ENCODE results near the gene ZFPM1. TPM values are rescaled to one million over a fixed set of nuclear protein-coding genes. Genes with fewer than 3 reads are reported as not detected.

The ZFPM1 gene
- total RNA-seq, 2 experiments from 2014 or later: 15.1 to 21.0 TPM

GRCh38 chr16:88423448-88423850, 29.6 kb upstream of the ZFPM1 start:
- CTCF ChIA-PET: no interaction called here
- Mint-ChIP-seq H3K9me3 (ENCODE audit: low read depth) (no peaks in the 10 kb centered on the region), H3K36me3 (no peaks in the 10 kb centered on the region), H3K4me1 (no peaks in the 10 kb centered on the region), H3K27ac (no peak overlapping the region), H3K27me3 (peaks cover 11% of the 10 kb centered on the region), H3K4me3 (no peak overlapping the region)
- ATAC-seq (no peak), DNase-seq (no peak)

- CTCF ChIA-PET: no interaction called here
- Mint-ChIP-seq H3K9me3 (ENCODE audit: low read depth) (no peaks in the 10 kb centered on the region), H3K27ac (no peak overlapping the region), H3K27me3 (peaks cover 11% of the 10 kb centered on the region), H3K36me3 (no peaks in the 10 kb centered on the region), H3K4me1 (peaks cover under 1% of the 10 kb centered on the region), H3K4me3 (no peak overlapping the region)
- ATAC-seq: no peak
- no peak for DNase-seq
These were observed 28.4 kb upstream of the ZFPM1 start for GRCh38 chr16:88424587-88425235.

- Mint-ChIP-seq H3K27ac (no peak overlapping the region), H3K4me3 (no peak overlapping the region), H3K9me3 (ENCODE audit: low read depth) (no peaks in the 10 kb centered on the region), H3K4me1 (peaks cover 4% of the 10 kb centered on the region), H3K36me3 (no peaks in the 10 kb centered on the region), H3K27me3 (peaks cover 11% of the 10 kb centered on the region)
- CTCF ChIA-PET: interaction anchor here (2.4 kb wide), 1 partner anchor 12 kb away, joined by 10 read pairs; no protein-coding TSS in a partner anchor
- ATAC-seq: no peak
- DNase-seq: no peak
These were observed 27.1 kb upstream of the ZFPM1 start for GRCh38 chr16:88426018-88426417.

GRCh38 chr16:88427376-88427775, 25.7 kb upstream of the ZFPM1 start:
- no peaks in the 10 kb centered on the region for H3K9me3 Mint-ChIP-seq (ENCODE audit: low read depth)
- peaks cover 7% of the 10 kb centered on the region for H3K4me1 Mint-ChIP-seq
- DNase-seq: no peak
- ATAC-seq: no peak
- no peaks in the 10 kb centered on the region for H3K36me3 Mint-ChIP-seq
- no peak overlapping the region for H3K4me3 Mint-ChIP-seq
- H3K27ac Mint-ChIP-seq: no peak overlapping the region
- CTCF ChIA-PET: interaction anchor here (0.7 to 2.4 kb wide), 2 partner anchors 10 to 28 kb away, joined by 3 to 10 read pairs; no protein-coding TSS in a partner anchor
- peaks cover 19% of the 10 kb centered on the region for H3K27me3 Mint-ChIP-seq

GRCh38 chr16:88428156-88428555, 24.9 kb upstream of the ZFPM1 start:
- peaks cover 19% of the 10 kb centered on the region for H3K27me3 Mint-ChIP-seq
- no peak overlapping the region for H3K27ac Mint-ChIP-seq
- no peaks in the 10 kb centered on the region for H3K9me3 Mint-ChIP-seq (ENCODE audit: low read depth)
- DNase-seq: no peak
- CTCF ChIA-PET: interaction anchor here (0.7 to 2.4 kb wide), 2 partner anchors 9 to 27 kb away, joined by 3 to 10 read pairs; no protein-coding TSS in a partner anchor
- ATAC-seq: no peak
- no peak overlapping the region for H3K4me3 Mint-ChIP-seq
- peaks cover 7% of the 10 kb centered on the region for H3K4me1 Mint-ChIP-seq
- no peaks in the 10 kb centered on the region for H3K36me3 Mint-ChIP-seq

GRCh38 chr16:88428616-88429386, 24.3 kb upstream of the ZFPM1 start:
- peaks cover 7% of the 10 kb centered on the region for H3K4me1 Mint-ChIP-seq

GRCh38 chr16:88429387-88430184, 23.5 kb upstream of the ZFPM1 start:
- CTCF ChIA-PET: interaction anchor here (1.1 to 1.3 kb wide), 3 partner anchors 9 to 131 kb away, joined by 3 to 4 read pairs (median 3); no protein-coding TSS in a partner anchor
- DNase-seq: no peak
- no peak for ATAC-seq
- Mint-ChIP-seq H3K9me3 (ENCODE audit: low read depth) (no peaks in the 10 kb centered on the region), H3K36me3 (no peaks in the 10 kb centered on the region), H3K4me3 (peak overlapping the region; percentile 52), H3K27me3 (peaks cover 15% of the 10 kb centered on the region), H3K4me1 (peaks cover 7% of the 10 kb centered on the region), H3K27ac (no peak overlapping the region)

More at GRCh38 chr16:88428616-88429386, 24.3 kb upstream of the ZFPM1 start:
- no peak for ATAC-seq
- Mint-ChIP-seq H3K27me3 (peaks cover 19% of the 10 kb centered on the region), H3K36me3 (no peaks in the 10 kb centered on the region), H3K9me3 (ENCODE audit: low read depth) (no peaks in the 10 kb centered on the region), H3K27ac (no peak overlapping the region), H3K4me3 (no peak overlapping the region)
- DNase-seq: no peak
- CTCF ChIA-PET: no interaction called here

- Mint-ChIP-seq H3K9me3 (ENCODE audit: low read depth) (no peaks in the 10 kb centered on the region), H3K4me3 (peak overlapping the region; percentile 52), H3K4me1 (peaks cover 7% of the 10 kb centered on the region), H3K36me3 (no peaks in the 10 kb centered on the region), H3K27ac (no peak overlapping the region), H3K27me3 (peaks cover 11% of the 10 kb centered on the region)
- DNase-seq (no peak), ATAC-seq (peak; percentile 45)
- CTCF ChIA-PET: interaction anchor here (0.8 to 1.3 kb wide), 5 partner anchors 9 to 474 kb away, joined by 3 to 4 read pairs (median 3); no protein-coding TSS in a partner anchor
These were observed 22.9 kb upstream of the ZFPM1 start for GRCh38 chr16:88430185-88430523.

GRCh38 chr16:88430524-88431446, 22.3 kb upstream of the ZFPM1 start:
- Mint-ChIP-seq H3K9me3 (ENCODE audit: low read depth) (no peaks in the 10 kb centered on the region), H3K27me3 (peaks cover 8% of the 10 kb centered on the region), H3K27ac (no peak overlapping the region), H3K4me3 (peak overlapping the region; percentile 52), H3K4me1 (peaks cover 7% of the 10 kb centered on the region), H3K36me3 (no peaks in the 10 kb centered on the region)
- DNase-seq (peak; percentile 49), ATAC-seq (peak; percentile 71)
- CTCF ChIA-PET: interaction anchor here (0.6 to 1.3 kb wide), 6 partner anchors 8 to 475 kb away, joined by 3 to 5 read pairs (median 3); no protein-coding TSS in a partner anchor

GRCh38 chr16:88431651-88432050, 21.4 kb upstream of the ZFPM1 start:
- peaks cover 8% of the 10 kb centered on the region for H3K27me3 Mint-ChIP-seq
- CTCF ChIA-PET: no interaction called here
- peaks cover 7% of the 10 kb centered on the region for H3K4me1 Mint-ChIP-seq
- H3K27ac Mint-ChIP-seq: no peak overlapping the region
- DNase-seq (no peak), ATAC-seq (no peak)
- no peak overlapping the region for H3K4me3 Mint-ChIP-seq
- no peaks in the 10 kb centered on the region for H3K36me3 Mint-ChIP-seq
- H3K9me3 Mint-ChIP-seq (ENCODE audit: low read depth): no peaks in the 10 kb centered on the region

- ATAC-seq (no peak), DNase-seq (no peak)
- no peaks in the 10 kb centered on the region for H3K9me3 Mint-ChIP-seq (ENCODE audit: low read depth)
- H3K4me3 Mint-ChIP-seq: no peak overlapping the region
- no peaks in the 10 kb centered on the region for H3K36me3 Mint-ChIP-seq
- H3K27ac Mint-ChIP-seq: no peak overlapping the region
- peaks cover 8% of the 10 kb centered on the region for H3K27me3 Mint-ChIP-seq
- CTCF ChIA-PET: no interaction called here
- peaks cover 7% of the 10 kb centered on the region for H3K4me1 Mint-ChIP-seq
These were observed 20.9 kb upstream of the ZFPM1 start for GRCh38 chr16:88432174-88432573.

GRCh38 chr16:88432753-88433152, 20.3 kb upstream of the ZFPM1 start:
- CTCF ChIA-PET: no interaction called here
- Mint-ChIP-seq H3K4me1 (peaks cover 7% of the 10 kb centered on the region), H3K27ac (no peak overlapping the region), H3K27me3 (peaks cover 8% of the 10 kb centered on the region), H3K9me3 (ENCODE audit: low read depth) (no peaks in the 10 kb centered on the region), H3K36me3 (no peaks in the 10 kb centered on the region), H3K4me3 (no peak overlapping the region)
- ATAC-seq (no peak), DNase-seq (no peak)
